ENCODE measurements around the gene SELENOO.

SELENOO gene

DNA sequence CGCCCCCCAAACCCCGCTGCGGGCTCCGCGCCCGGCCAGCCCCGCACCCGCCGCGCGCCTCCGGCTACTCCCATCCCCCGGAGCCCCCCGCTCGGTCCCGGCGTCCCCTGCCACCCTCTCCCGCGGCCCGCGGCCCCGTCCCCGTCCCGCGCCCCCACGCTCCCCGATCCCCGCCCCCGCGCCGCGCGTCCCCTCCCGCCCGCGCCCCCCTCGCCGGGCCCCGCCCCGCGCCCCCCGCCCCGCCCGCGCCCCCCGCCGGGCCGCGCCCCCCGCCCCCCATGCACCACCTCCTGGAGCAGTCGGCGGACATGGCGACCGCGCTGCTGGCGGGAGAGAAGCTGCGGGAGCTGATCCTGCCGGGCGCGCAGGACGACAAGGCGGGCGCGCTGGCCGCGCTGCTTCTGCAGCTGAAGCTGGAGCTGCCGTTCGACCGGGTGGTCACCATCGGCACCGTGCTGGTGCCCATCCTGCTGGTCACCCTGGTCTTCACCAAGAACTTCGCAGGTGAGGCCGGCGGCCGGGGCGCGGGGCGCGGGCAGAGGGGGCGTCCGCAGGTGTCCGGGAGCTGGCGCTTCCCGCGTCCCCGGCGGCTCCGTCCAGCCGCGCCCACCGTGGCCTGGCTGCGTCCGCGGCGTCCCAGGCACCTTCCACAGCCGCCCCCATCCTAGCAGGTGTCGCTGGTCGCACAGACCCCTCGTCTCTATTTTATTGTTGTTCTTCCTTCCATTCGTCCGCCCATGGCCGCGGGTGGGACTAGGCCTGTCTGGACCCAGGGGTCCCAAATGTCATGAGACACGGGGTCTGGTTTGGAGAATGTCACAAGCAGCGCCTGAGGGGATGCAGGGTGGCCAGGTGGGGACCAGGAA is 30.1 kb upstream of the SELENOO start, which contains the start of gene PANX2:
Gene PANX2 (plus strand): TSS at position 279 of the 866 bp plus-strand sequence. CDS start 0 bp downstream, at position 279.
- Histone ChIP-seq H3K4me1 (no peaks in the 10 kb centered on the region), H3K9me3 (ENCODE audit: control insufficient read depth, low read length) (no peaks in the 10 kb centered on the region), H3K79me2 (no peaks in the 10 kb centered on the region), H3K9ac (no peak within 1 kb of the TSS), H3K27me3 (ENCODE audit: control insufficient read depth, insufficient read depth, low read length) (no peaks in the 10 kb centered on the region), H2AFZ (no peak within 1 kb of the TSS), H3K4me2 (ENCODE audit: low read length) (peak within 1 kb of the TSS; percentile 47), H3K4me3 (ENCODE audit: low read depth, low read length) (no peak within 1 kb of the TSS), H3K27ac (no peak within 1 kb of the TSS), H3K36me3 (ENCODE audit: control insufficient read depth, insufficient read depth, low read length) (no peaks in the 10 kb centered on the region)
- TF ChIP-seq CTCF (IDR thresholded peaks at IDR 0.05) = no peak

GRCh38 chr22:50171319-50171964 is 29.4 kb upstream of the SELENOO start:
- H2AFZ ChIP-seq = no peak overlapping the region
- no peaks in the 10 kb centered on the region for H3K27me3 ChIP-seq (ENCODE audit: control insufficient read depth, insufficient read depth, low read length)
- no peak overlapping the region for H3K27ac ChIP-seq
- no peak overlapping the region for H3K4me3 ChIP-seq (ENCODE audit: low read depth, low read length)
- H3K79me2 ChIP-seq = no peaks in the 10 kb centered on the region
- TF ChIP-seq CTCF (IDR thresholded peaks at IDR 0.05) = no peak
- peak overlapping the region; percentile 47 for H3K4me2 ChIP-seq (ENCODE audit: low read length)
- H3K9ac ChIP-seq = no peak overlapping the region
- H3K9me3 ChIP-seq (ENCODE audit: control insufficient read depth, low read length) = no peaks in the 10 kb centered on the region
- no peaks in the 10 kb centered on the region for H3K36me3 ChIP-seq (ENCODE audit: control insufficient read depth, insufficient read depth, low read length)
- no peaks in the 10 kb centered on the region for H3K4me1 ChIP-seq

- Histone ChIP-seq H3K79me2 (no peaks in the 10 kb centered on the region), H3K9ac (no peak overlapping the region), H3K36me3 (ENCODE audit: control insufficient read depth, insufficient read depth, low read length) (no peaks in the 10 kb centered on the region), H3K4me1 (no peaks in the 10 kb centered on the region), H3K4me3 (ENCODE audit: low read depth, low read length) (no peak overlapping the region), H3K9me3 (ENCODE audit: control insufficient read depth, low read length) (no peaks in the 10 kb centered on the region), H3K27me3 (ENCODE audit: control insufficient read depth, insufficient read depth, low read length) (no peaks in the 10 kb centered on the region), H3K4me2 (ENCODE audit: low read length) (no peak overlapping the region), H2AFZ (no peak overlapping the region), H3K27ac (no peak overlapping the region)
- no peak for TF ChIP-seq CTCF (IDR thresholded peaks at IDR 0.05)
Measured at GRCh38 chr22:50171965-50172421, 28.8 kb upstream of the SELENOO start.

GRCh38 chr22:50173311-50173982 is 27.4 kb upstream of the SELENOO start:
- H3K27ac ChIP-seq = no peak overlapping the region
- no peak for TF ChIP-seq CTCF (IDR thresholded peaks at IDR 0.05)
- no peaks in the 10 kb centered on the region for H3K9me3 ChIP-seq (ENCODE audit: control insufficient read depth, low read length)
- H2AFZ ChIP-seq = no peak overlapping the region
- H3K79me2 ChIP-seq = no peaks in the 10 kb centered on the region
- no peaks in the 10 kb centered on the region for H3K36me3 ChIP-seq (ENCODE audit: control insufficient read depth, insufficient read depth, low read length)
- H3K4me2 ChIP-seq (ENCODE audit: low read length) = no peak overlapping the region
- H3K4me1 ChIP-seq = no peaks in the 10 kb centered on the region
- H3K4me3 ChIP-seq (ENCODE audit: low read depth, low read length) = no peak overlapping the region
- H3K27me3 ChIP-seq (ENCODE audit: control insufficient read depth, insufficient read depth, low read length) = no peaks in the 10 kb centered on the region
- H3K9ac ChIP-seq = no peak overlapping the region

Data from parathyroid adenoma (tissue), 2 donors.